Measurements from ENCODE around the gene TFPT. TPM values are rescaled to one million over a fixed set of nuclear protein-coding genes. Genes with fewer than 3 reads are reported as not detected.

Gene TFPT
- total RNA-seq, 6 donors from 2014 or later, result 10.5 to 51.3 (median 26.2) TPM

DNA sequence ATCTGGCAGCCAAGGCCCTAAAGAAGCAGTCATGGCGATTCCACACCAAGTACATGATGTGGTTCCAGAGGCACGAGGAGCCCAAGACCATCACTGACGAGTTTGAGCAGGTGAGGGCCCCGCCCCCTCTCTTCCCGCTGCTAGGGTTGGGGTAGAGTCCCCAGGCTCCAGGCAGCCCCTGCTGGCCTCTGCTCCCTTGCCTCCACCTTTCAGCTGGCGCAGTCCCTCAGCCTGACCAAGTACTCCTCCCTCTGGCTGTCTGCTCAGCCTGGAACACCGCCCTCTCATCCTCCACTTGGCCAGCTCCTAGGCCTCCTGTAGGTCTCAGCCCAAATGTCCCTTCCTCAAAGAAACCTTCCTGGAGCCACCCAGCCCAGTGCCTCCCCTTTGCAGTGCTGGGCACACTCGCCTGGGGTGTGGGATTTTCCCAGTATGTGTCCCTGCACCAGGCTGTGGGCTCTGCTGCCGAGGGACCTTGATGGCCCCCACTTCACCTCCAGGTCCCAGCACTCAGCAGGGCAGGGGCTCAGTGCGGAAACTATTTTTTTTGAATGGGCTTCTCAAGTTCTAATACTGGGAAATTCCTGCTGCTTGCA, 38.4 kb upstream of the TFPT start:
- 85 to 96% methylated on average over 8 to 10 of the region's 10 CpGs for WGBS, 2 donors
- peaks cover 8 to 19% (median 10%) of the 10 kb centered on the region in 4 donors for H3K4me1 ChIP-seq
- TF ChIP-seq, protein P1, sequence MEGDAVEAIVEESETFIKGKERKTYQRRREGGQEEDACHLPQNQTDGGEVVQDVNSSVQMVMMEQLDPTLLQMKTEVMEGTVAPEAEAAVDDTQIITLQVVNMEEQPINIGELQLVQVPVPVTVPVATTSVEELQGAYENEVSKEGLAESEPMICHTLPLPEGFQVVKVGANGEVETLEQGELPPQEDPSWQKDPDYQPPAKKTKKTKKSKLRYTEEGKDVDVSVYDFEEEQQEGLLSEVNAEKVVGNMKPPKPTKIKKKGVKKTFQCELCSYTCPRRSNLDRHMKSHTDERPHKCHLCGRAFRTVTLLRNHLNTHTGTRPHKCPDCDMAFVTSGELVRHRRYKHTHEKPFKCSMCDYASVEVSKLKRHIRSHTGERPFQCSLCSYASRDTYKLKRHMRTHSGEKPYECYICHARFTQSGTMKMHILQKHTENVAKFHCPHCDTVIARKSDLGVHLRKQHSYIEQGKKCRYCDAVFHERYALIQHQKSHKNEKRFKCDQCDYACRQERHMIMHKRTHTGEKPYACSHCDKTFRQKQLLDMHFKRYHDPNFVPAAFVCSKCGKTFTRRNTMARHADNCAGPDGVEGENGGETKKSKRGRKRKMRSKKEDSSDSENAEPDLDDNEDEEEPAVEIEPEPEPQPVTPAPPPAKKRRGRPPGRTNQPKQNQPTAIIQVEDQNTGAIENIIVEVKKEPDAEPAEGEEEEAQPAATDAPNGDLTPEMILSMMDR (IDR thresholded peaks at IDR 0.05), result no peak
- TF ChIP-seq POLR2AphosphoS5 (IDR thresholded peaks at IDR 0.05), result no peak
- no peak for TF ChIP-seq POLR2A (IDR thresholded peaks at IDR 0.05)
- TF ChIP-seq EP300 (IDR thresholded peaks at IDR 0.05), result no peak
- ATAC-seq (ENCODE audit: low FRiP score in 2 of 2) (peak in 1 of 2 donors; percentile 46), DNase-seq (no peak)
- H3K27me3 ChIP-seq, result no peaks in the 10 kb centered on the region
- no peak overlapping the region for H3K4me3 ChIP-seq
- peaks cover 25 to 95% (median 88%) of the 10 kb centered on the region in 4 donors for H3K36me3 ChIP-seq
- H3K27ac ChIP-seq, result no peak overlapping the region
- H3K9me3 ChIP-seq, result no peaks in the 10 kb centered on the region

DNA sequence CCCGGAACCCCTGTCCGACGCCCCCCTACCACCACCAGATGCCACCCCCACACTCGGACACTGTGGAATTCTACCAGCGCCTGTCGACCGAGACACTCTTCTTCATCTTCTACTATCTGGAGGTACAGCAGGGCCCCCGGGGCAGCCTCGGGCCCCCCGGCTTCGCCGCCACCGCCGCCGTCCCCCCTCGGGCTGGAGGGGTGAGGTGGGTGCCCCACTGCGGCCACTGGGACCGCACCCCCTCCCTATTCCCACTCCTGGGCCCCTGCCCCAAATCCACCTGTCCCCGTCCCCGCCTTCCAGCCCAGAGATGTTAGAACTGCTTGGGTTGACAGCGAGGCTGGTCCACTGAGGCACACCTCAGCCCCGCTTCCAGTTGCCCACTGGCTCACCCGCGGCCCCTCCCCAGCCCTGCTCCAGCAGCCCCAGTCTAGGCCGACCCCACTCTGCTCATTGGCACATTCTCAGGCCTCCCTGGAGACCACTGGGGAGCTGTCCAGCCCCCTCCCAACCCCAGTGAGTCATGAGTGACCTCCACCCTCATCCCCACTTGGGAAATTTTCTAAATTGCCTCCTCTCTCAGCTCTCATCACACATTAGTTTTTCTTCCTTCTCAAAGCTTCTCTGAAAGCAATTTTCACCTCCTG, 37.5 kb upstream of the TFPT start:
- no peak for TF ChIP-seq POLR2AphosphoS5 (IDR thresholded peaks at IDR 0.05)
- no peak overlapping the region for H3K27ac ChIP-seq
- DNase-seq, result peak in 1 of 2 donors; percentile 82

DNA sequence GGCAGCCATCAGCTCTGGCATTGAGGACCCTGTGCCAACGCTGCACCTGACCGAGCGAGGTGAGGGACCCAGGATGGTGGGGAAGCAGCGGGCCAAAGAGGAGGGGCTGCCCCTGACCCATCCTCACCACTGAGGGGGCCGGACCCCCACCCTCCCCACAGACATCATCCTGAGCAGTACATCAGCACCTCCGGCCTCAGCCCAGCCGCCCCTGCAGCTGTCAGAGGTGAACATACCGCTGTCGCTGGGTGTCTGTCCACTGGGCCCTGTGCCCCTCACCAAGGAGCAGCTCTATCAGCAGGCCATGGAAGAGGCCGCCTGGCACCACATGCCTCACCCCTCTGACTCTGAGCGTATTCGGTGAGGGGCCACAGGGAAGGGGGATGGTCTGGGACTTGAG, 36.8 kb upstream of the TFPT start:
- whole genome bisulfite sequencing, 2 donors, result 88 to 100% methylated on average over 2 to 6 of the region's 12 CpGs

More for the DNA sequence above, 37.5 kb upstream of the TFPT start:
- H3K4me3 ChIP-seq, result no peak overlapping the region
- peaks cover 28 to 100% (median 95%) of the 10 kb centered on the region in 4 donors for H3K36me3 ChIP-seq
- ATAC-seq (ENCODE audit: low FRiP score in 2 of 2), result peak in 1 of 2 donors; percentile 66
- WGBS, 2 donors, result 91 to 94% methylated on average over 21 to 25 of the region's 25 CpGs
- H3K9me3 ChIP-seq, result no peaks in the 10 kb centered on the region
- H3K27me3 ChIP-seq, result no peaks in the 10 kb centered on the region
- H3K4me1 ChIP-seq, result peaks cover 0 to 11% (median 2%) of the 10 kb centered on the region in 4 donors

DNA sequence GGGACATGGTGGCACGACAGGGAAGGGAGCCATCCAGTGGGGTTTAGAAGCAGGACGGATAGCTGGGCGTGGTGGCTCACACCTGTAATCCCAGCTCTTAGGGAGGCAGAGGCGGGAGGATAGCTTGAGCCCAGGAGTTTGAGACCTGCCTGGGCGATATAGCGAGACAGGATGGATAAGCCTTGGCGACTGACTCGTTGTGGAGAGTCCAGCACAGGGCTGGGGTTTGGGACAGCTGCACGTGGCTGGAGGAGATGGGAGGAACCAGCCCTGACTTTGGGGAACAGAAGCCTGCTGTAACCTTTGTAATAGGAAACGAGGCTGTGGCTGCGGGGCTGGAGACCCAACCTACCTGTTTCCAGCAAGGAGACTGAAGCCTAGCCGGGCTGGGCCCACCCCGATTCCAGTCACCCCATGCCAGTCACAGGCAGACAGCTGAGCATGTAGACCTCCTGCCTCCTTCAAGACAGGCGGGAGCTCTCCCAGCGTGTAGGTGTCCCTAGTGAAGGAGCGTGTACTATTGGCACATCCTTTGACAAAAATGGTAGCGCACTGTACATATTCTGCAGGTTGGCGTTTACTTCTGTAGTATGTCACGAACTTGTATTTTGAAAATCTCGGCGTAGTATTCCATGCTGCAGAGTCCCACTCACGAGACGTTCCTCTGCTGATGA, 36.0 kb upstream of the TFPT start:
- peaks cover 36 to 100% (median 97%) of the 10 kb centered on the region in 4 donors for H3K36me3 ChIP-seq
- H3K9me3 ChIP-seq, result no peaks in the 10 kb centered on the region
- WGBS, 2 donors, result 89 to 94% methylated on average over 19 to 23 of the region's 23 CpGs
- no peaks in the 10 kb centered on the region for H3K4me1 ChIP-seq
- no peaks in the 10 kb centered on the region for H3K27me3 ChIP-seq
- no peak for DNase-seq
- TF ChIP-seq, protein P1 (IDR thresholded peaks at IDR 0.05), result no peak
- no peak for TF ChIP-seq POLR2AphosphoS5 (IDR thresholded peaks at IDR 0.05)
- TF ChIP-seq POLR2A (IDR thresholded peaks at IDR 0.05), result no peak
- no peak for TF ChIP-seq EP300 (IDR thresholded peaks at IDR 0.05)
- no peak for ATAC-seq (ENCODE audit: low FRiP score in 2 of 2)
- H3K4me3 ChIP-seq, result no peak overlapping the region
- no peak overlapping the region for H3K27ac ChIP-seq

More for the DNA sequence above, 36.8 kb upstream of the TFPT start:
- Histone ChIP-seq H3K27ac (no peak overlapping the region), H3K36me3 (peaks cover 28 to 100% (median 97%) of the 10 kb centered on the region in 4 donors), H3K4me3 (no peak overlapping the region), H3K4me1 (peaks cover 0 to 5% (median 0%) of the 10 kb centered on the region in 4 donors), H3K9me3 (no peaks in the 10 kb centered on the region), H3K27me3 (no peaks in the 10 kb centered on the region)
- ATAC-seq (ENCODE audit: low FRiP score in 2 of 2), result no peak
- DNase-seq, result no peak
- TF ChIP-seq POLR2A (IDR thresholded peaks at IDR 0.05) (no peak), POLR2AphosphoS5 (IDR thresholded peaks at IDR 0.05) (no peak), EP300 (IDR thresholded peaks at IDR 0.05) (no peak)
- TF ChIP-seq, protein P1 (IDR thresholded peaks at IDR 0.05), result no peak

Measured in upper lobe of left lung (tissue), 6 donors.